Measurements from ENCODE around the gene STRN3. TPM values are rescaled to one million over a fixed set of nuclear protein-coding genes. Genes with fewer than 3 reads are reported as not detected.

The STRN3 gene
- total RNA-seq, 2 experiments from 2014 or later = 14.7 to 15.3 TPM

- POLR2A ChIA-PET = no interaction called here
- H3K27ac Mint-ChIP-seq = peak overlapping the region; percentile 47
- no peak for ATAC-seq
These were observed 129.7 kb downstream of the STRN3 start for GRCh38 chr14:30896435-30896834.

GRCh38 chr14:30894923-30895515 lies 131.2 kb downstream of the STRN3 start:
- H3K9me3 Mint-ChIP-seq = no peaks in the 10 kb centered on the region
- H3K4me1 Mint-ChIP-seq (ENCODE audit: low read depth) = peaks cover 7% of the 10 kb centered on the region
- ChIA-PET CTCF (no interaction called here), POLR2A (no interaction called here)
- DNase-seq (no peak), ATAC-seq (no peak)
- intact Hi-C loops (cut with micrococcal nuclease) = no loop called here
- no peak for TF ChIP-seq CTCF (IDR thresholded peaks at IDR 0.05)
- H3K36me3 Mint-ChIP-seq (ENCODE audit: low read depth) = peaks cover 22% of the 10 kb centered on the region
- no peaks in the 10 kb centered on the region for H3K27me3 Mint-ChIP-seq
- no peak overlapping the region for H3K4me3 Mint-ChIP-seq
- no peak overlapping the region for H3K27ac Mint-ChIP-seq

More at GRCh38 chr14:30896435-30896834, 129.7 kb downstream of the STRN3 start:
- Mint-ChIP-seq H3K4me3 (no peak overlapping the region), H3K27me3 (no peaks in the 10 kb centered on the region), H3K9me3 (no peaks in the 10 kb centered on the region), H3K4me1 (ENCODE audit: low read depth) (peaks cover 9% of the 10 kb centered on the region), H3K36me3 (ENCODE audit: low read depth) (peaks cover 25% of the 10 kb centered on the region)
- intact Hi-C loops (cut with micrococcal nuclease) = no loop called here
- TF ChIP-seq CTCF (IDR thresholded peaks at IDR 0.05) = no peak
- DNase-seq = no peak
- CTCF ChIA-PET = no interaction called here

- ChIA-PET POLR2A (no interaction called here), CTCF (no interaction called here)
- no peak overlapping the region for H3K27ac Mint-ChIP-seq
- no peaks in the 10 kb centered on the region for H3K9me3 Mint-ChIP-seq
- ATAC-seq (no peak), DNase-seq (no peak)
- no peak overlapping the region for H3K4me3 Mint-ChIP-seq
- intact Hi-C loops (cut with micrococcal nuclease) = no loop called here
- H3K36me3 Mint-ChIP-seq (ENCODE audit: low read depth) = peaks cover 14% of the 10 kb centered on the region
- no peak for TF ChIP-seq CTCF (IDR thresholded peaks at IDR 0.05)
- H3K27me3 Mint-ChIP-seq = no peaks in the 10 kb centered on the region
- H3K4me1 Mint-ChIP-seq (ENCODE audit: low read depth) = peaks cover 10% of the 10 kb centered on the region
These were observed 132.4 kb downstream of the STRN3 start for GRCh38 chr14:30893819-30894218.

GRCh38 chr14:30889244-30889594 lies 137.0 kb downstream of the STRN3 start:
- Mint-ChIP-seq H3K4me1 (ENCODE audit: low read depth) (peaks cover 12% of the 10 kb centered on the region), H3K27ac (no peak overlapping the region), H3K36me3 (ENCODE audit: low read depth) (no peaks in the 10 kb centered on the region), H3K9me3 (no peaks in the 10 kb centered on the region), H3K4me3 (no peak overlapping the region), H3K27me3 (no peaks in the 10 kb centered on the region)
- TF ChIP-seq CTCF (IDR thresholded peaks at IDR 0.05) = no peak
- DNase-seq (no peak), ATAC-seq (no peak)
- intact Hi-C loops (cut with micrococcal nuclease) = no loop called here
- ChIA-PET POLR2A (no interaction called here), CTCF (no interaction called here)

- no peak for ATAC-seq
- Mint-ChIP-seq H3K4me3 (no peak overlapping the region), H3K27me3 (no peaks in the 10 kb centered on the region), H3K36me3 (ENCODE audit: low read depth) (no peaks in the 10 kb centered on the region), H3K27ac (no peak overlapping the region), H3K4me1 (ENCODE audit: low read depth) (peaks cover 12% of the 10 kb centered on the region), H3K9me3 (no peaks in the 10 kb centered on the region)
- intact Hi-C loops (cut with micrococcal nuclease) = no loop called here
- POLR2A ChIA-PET = no interaction called here
- CTCF ChIA-PET = interaction anchor here (1.0 to 1.4 kb wide), 2 partner anchors 12 to 16 kb away, joined by 3 to 5 read pairs; no protein-coding TSS in a partner anchor
- no peak for DNase-seq
- no peak for TF ChIP-seq CTCF (IDR thresholded peaks at IDR 0.05)
These were observed 137.5 kb downstream of the STRN3 start for GRCh38 chr14:30888480-30889243.
